ENCODE data around the gene NSD1.

The NSD1 gene

GRCh38 chr5:177288191-177288590 is 154.6 kb downstream of the NSD1 start:
- no peak for TF ChIP-seq REST (IDR thresholded peaks at IDR 0.05; ENCODE audit: insufficient read depth in 1 of 2, low read depth in 2 of 2, low read length in 2 of 2)
- TF ChIP-seq POLR2AphosphoS5 (IDR thresholded peaks at IDR 0.05; ENCODE audit: low read depth, low read length): no peak
- TF ChIP-seq TAF1 (IDR thresholded peaks at IDR 0.05; ENCODE audit: borderline replicate concordance, insufficient read depth, low read length): no peak
- TF ChIP-seq FOXP2 (optimal IDR thresholded peaks at IDR 0.05; ENCODE audit: borderline replicate concordance, extremely low read depth, extremely low read length, insufficient read depth): no peak
- no peak for TF ChIP-seq SIN3A (IDR thresholded peaks at IDR 0.05; ENCODE audit: borderline replicate concordance, insufficient read depth, low read length)

- no peak for TF ChIP-seq POLR2AphosphoS5 (IDR thresholded peaks at IDR 0.05; ENCODE audit: low read depth, low read length)
- TF ChIP-seq FOXP2 (optimal IDR thresholded peaks at IDR 0.05; ENCODE audit: borderline replicate concordance, extremely low read depth, extremely low read length, insufficient read depth): no peak
- no peak for TF ChIP-seq SIN3A (IDR thresholded peaks at IDR 0.05; ENCODE audit: borderline replicate concordance, insufficient read depth, low read length)
These were observed 157.4 kb downstream of the NSD1 start for GRCh38 chr5:177290816-177291596.

- TF ChIP-seq FOXP2 (optimal IDR thresholded peaks at IDR 0.05; ENCODE audit: borderline replicate concordance, extremely low read depth, extremely low read length, insufficient read depth) (no peak), TAF1 (IDR thresholded peaks at IDR 0.05; ENCODE audit: borderline replicate concordance, insufficient read depth, low read length) (no peak), REST (IDR thresholded peaks at IDR 0.05; ENCODE audit: insufficient read depth in 1 of 2, low read depth in 2 of 2, low read length in 2 of 2) (no peak), SIN3A (IDR thresholded peaks at IDR 0.05; ENCODE audit: borderline replicate concordance, insufficient read depth, low read length) (no peak)
These were observed 158.2 kb downstream of the NSD1 start for GRCh38 chr5:177291735-177292134.

GRCh38 chr5:177293819-177294581 is 160.4 kb downstream of the NSD1 start:
- TF ChIP-seq SIN3A (IDR thresholded peaks at IDR 0.05; ENCODE audit: borderline replicate concordance, insufficient read depth, low read length) (no peak), POLR2AphosphoS5 (IDR thresholded peaks at IDR 0.05; ENCODE audit: low read depth, low read length) (no peak), FOXP2 (optimal IDR thresholded peaks at IDR 0.05; ENCODE audit: borderline replicate concordance, extremely low read depth, extremely low read length, insufficient read depth) (no peak), TAF1 (IDR thresholded peaks at IDR 0.05; ENCODE audit: borderline replicate concordance, insufficient read depth, low read length) (no peak), REST (IDR thresholded peaks at IDR 0.05; ENCODE audit: insufficient read depth in 1 of 2, low read depth in 2 of 2, low read length in 2 of 2) (no peak)

- no peak for TF ChIP-seq SIN3A (IDR thresholded peaks at IDR 0.05; ENCODE audit: borderline replicate concordance, insufficient read depth, low read length)
- TF ChIP-seq FOXP2 (optimal IDR thresholded peaks at IDR 0.05; ENCODE audit: borderline replicate concordance, extremely low read depth, extremely low read length, insufficient read depth): no peak
- TF ChIP-seq TAF1 (IDR thresholded peaks at IDR 0.05; ENCODE audit: borderline replicate concordance, insufficient read depth, low read length): no peak
- TF ChIP-seq REST (IDR thresholded peaks at IDR 0.05; ENCODE audit: insufficient read depth in 1 of 2, low read depth in 2 of 2, low read length in 2 of 2): no peak
- no peak for TF ChIP-seq POLR2AphosphoS5 (IDR thresholded peaks at IDR 0.05; ENCODE audit: low read depth, low read length)
These were observed 161.1 kb downstream of the NSD1 start for GRCh38 chr5:177294632-177295031.

Measured in PFSK-1 (cell line).